LHCN-M2 (cell line): ENCODE data around the gene CAMK2B. TPM values are rescaled to one million over a fixed set of nuclear protein-coding genes. Genes with fewer than 3 reads are reported as not detected.

ENCODE experiments used
- DNase-seq: peaks from one replicate; pipeline ENCODE4 v3.0.0-alpha.2; 2012; ENCODE audit warnings: low read depth
- total RNA-seq: library from RNA; depleted of rRNA; stranded (reverse); fragments of >200 nt; gene quantifications from 2 replicates; pipeline ENCODE4 v1.2.3, GENCODE V29; 2014

The CAMK2B gene
- total RNA-seq, 1 experiment from 2014 or later: 0.06 TPM

- no peak for DNase-seq
Measured at GRCh38 chr7:44232396-44232795, 93.0 kb downstream of the CAMK2B start.

GRCh38 chr7:44231088-44231487 lies 94.3 kb downstream of the CAMK2B start:
- DNase-seq: no peak

GRCh38 chr7:44230286-44230685 lies 95.1 kb downstream of the CAMK2B start:
- DNase-seq: no peak

- DNase-seq: no peak
Measured at GRCh38 chr7:44229546-44230105, 95.8 kb downstream of the CAMK2B start.

GRCh38 chr7:44228571-44229350 lies 96.6 kb downstream of the CAMK2B start:
- DNase-seq: no peak

- no peak for DNase-seq
Measured at GRCh38 chr7:44227911-44228310, 97.5 kb downstream of the CAMK2B start.

- no peak for DNase-seq
Measured at GRCh38 chr7:44226396-44226753, 99.0 kb downstream of the CAMK2B start.

DNA sequence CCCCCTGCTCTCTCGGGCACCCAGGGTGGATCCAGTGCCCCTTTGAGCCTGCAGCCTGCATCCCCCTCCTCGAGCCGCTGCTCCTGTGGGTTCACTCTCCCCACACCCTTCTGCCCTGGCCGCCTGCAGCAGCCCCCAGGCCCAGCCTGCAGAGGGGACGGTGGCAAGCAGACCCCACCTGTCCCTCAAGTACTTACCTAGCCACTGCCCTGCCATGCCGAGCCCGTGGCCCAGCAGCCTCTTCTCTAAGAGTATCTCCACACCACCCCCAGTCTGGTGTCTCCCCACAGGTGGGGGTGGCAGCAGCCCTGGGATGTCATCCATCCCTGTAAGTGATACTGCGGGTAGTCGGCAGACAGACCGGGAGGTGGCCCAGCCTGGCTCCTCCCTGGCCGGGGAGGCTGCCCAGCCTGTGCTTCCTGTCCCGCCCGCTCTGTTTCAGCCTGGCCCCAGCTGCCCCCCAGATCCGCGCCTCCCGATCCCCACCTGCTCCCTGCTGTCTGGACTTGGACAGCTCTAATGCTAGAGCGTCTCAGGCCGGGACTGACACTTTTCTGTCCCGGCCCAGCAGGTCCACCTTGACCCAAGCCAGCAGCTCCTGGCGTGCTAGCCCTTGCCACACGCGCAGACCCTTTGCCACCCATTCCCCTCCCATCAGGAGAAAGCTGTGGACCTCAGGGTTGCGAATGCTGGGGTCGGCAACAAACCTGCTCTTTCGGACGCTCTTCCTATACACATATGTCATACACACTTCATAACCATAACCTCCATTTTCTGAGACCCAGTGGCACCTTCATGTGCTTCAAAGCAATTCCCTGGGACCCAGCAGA lies 99.6 kb downstream of the CAMK2B start:
- DNase-seq: peak; percentile 67

GRCh38 chr7:44224974-44225565 lies 100.3 kb downstream of the CAMK2B start:
- no peak for DNase-seq

GRCh38 chr7:44224080-44224973 lies 101.1 kb downstream of the CAMK2B start:
- DNase-seq: no peak

GRCh38 chr7:44223362-44224079 lies 101.9 kb downstream of the CAMK2B start:
- DNase-seq: no peak

- no peak for DNase-seq
Measured at GRCh38 chr7:44222776-44223261, 102.6 kb downstream of the CAMK2B start.

GRCh38 chr7:44222074-44222473 lies 103.3 kb downstream of the CAMK2B start:
- no peak for DNase-seq

DNA sequence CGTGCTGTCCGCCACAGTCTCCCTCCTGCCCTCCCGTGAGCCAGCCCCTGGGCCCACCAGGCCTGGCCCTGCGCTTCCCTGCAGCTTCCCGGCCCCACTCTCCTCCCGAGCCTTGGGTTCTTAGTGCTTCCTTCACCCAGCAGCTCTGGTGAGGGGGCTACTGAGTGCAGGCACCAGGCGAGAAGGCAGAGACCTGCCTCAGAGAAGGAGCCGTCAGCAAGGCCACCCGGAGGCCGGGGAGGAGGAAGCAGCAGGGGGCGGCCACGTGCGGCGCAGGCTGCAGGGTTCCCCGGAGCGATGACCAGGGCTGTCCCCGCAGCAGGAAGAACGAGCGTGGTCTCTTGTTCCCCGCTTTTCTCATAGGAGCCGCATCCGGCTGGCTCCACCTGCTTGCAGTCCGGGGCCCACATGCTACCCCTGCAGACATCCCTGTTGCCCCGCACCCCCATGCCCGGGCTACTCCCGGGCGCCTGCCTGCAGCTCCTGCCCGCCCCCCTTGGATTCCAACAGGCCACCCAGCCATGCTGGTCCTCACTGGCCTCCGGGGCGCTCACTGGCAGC lies 104.1 kb downstream of the CAMK2B start:
- DNase-seq: no peak

DNA sequence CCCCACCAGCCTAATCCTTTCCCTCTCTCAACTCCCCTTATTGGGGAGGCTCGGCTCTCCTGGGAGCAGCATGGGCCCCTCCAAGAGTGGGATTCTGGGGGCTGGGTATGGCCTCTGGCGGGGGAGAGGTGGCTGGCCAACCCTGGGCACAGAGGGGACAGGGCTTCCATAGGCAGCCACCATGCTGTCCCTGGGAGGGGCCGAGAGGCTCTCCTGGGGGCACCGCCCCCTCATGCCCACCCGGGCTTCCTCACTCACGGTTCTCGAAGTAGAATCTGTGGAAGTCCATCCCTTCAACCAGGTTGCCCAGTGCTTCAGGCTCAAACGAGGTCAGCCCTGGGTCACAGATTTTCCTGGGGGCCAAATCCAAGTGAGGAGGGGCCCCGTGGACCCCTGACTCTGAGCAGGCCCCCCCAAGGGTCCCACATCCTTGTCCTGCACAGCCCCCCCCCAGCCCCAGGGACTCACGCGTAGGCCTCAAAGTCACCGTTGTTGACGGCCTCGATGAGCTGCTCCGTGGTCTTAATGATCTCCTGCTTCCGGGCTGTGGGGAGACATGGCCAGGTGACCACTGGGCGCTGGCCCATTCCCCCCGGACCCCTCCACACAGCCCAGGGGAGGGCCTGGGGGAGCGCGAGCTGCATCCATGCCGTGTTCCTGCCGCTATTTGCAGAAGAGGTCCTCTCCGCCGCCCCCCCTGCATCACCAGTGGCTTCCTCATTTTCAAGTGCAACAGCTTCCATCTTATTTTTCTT lies 104.9 kb downstream of the CAMK2B start:
- DNase-seq: no peak

DNA sequence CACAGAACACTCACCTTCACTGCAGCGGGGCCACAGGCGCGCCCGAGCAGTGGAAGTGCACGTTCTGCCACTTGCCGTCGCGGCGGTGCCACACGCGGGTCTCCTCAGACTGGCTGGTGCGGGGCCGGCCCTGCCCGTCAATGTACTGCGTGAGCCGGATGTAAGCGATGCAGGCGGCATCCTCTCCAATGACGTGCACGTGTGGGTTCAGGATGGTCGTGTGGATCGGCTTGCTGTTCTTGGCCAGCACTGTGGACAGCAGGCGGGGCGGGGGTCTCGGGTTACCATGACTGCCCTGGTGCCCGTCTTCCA lies 105.4 kb downstream of the CAMK2B start:
- no peak for DNase-seq

GRCh38 chr7:44219371-44220045 lies 105.9 kb downstream of the CAMK2B start:
- no peak for DNase-seq

GRCh38 chr7:44218418-44219201 lies 106.8 kb downstream of the CAMK2B start:
- DNase-seq: no peak
